Dermis blood vessel endothelial cell (primary cell): ENCODE results near the gene IL12RB1. TPM values are rescaled to one million over a fixed set of nuclear protein-coding genes. Genes with fewer than 3 reads are reported as not detected.
"Not testable (repeated sequence)": the region's sequence is repeated elsewhere in the genome, so short reads cannot be mapped to it uniquely, and the experiment has no call there.

Experiments used
- DNase-seq: peaks from one replicate; pipeline ENCODE4 v3.0.0; 2010
- total RNA-seq: library from RNA; depleted of rRNA; stranded (reverse); fragments of >200 nt; gene quantifications from 2 replicates; pipeline ENCODE4 v1.2.3, GENCODE V29; 2014

The IL12RB1 gene
- total RNA-seq, 1 donor from 2014 or later, result 0.34 TPM

- no peak for DNase-seq
These were observed 24.0 kb upstream of the IL12RB1 start for GRCh38 chr19:18110609-18111232.

DNA sequence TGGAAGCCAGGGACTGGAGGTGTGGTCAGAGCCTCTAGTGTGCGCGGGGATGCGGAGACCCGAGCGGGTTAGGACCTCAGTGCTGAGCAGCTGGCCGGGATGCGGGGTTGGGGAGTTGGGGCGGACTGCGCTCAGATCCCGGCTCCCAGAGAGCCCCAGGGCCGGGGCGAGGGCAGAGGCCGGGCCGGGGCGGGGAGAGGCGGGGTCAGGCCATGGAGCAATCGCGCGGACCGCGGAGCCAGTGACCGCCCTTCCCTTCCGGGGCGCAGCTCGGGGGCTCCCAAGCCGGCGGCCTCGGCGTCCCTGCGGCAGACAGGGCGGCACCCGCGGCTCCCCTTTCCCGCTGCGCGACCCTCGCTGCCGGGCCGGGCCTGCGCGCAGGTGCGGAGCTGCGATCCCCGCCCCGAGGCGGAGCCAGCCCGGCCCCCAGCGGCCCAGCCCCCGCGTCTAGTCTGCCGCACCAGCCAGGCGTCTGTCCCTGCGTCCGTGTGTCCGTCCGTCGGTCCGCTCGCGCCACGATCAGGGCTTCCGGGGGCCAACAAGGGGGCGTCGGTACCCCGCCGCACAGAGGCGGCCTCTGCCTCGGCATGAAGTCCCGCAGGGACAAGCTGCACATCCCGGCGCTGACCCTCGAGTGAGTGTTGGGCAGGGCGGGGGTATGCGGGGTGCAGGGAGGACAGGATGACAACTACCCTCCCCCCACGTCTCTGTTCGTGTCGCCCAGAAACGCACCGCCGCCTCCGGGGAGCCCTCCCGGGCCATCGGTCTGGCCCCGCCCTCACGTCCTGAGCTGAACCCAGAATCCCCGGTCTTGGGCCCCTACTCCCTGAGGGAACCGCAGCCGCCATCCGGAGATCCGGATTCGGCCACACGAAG lies 23.2 kb upstream of the IL12RB1 start:
- no peak for DNase-seq

GRCh38 chr19:18109341-18109732 lies 22.6 kb upstream of the IL12RB1 start:
- no peak for DNase-seq

- no peak for DNase-seq
These were observed 22.2 kb upstream of the IL12RB1 start for GRCh38 chr19:18108897-18109296.

- no peak for DNase-seq
These were observed 20.5 kb upstream of the IL12RB1 start for GRCh38 chr19:18107235-18107634.

- DNase-seq, result not testable (repeated sequence)
These were observed 18.5 kb upstream of the IL12RB1 start for GRCh38 chr19:18105259-18105658.

DNA sequence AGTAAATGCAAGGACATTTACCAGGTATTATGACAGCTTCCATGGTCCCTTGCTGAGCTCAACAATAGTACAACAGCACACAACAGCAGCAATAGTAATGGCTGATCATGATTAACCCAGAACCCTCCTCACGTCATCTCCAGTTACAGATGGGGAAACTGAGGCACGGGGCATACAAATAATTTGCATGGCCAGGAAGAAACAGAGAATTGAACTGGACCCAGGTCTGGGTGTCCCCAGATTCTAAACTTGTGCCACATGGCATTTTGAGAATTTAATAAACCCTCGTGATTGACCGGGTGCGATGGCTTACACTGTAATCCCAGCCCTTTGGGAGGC lies 18.0 kb upstream of the IL12RB1 start:
- no peak for DNase-seq

DNA sequence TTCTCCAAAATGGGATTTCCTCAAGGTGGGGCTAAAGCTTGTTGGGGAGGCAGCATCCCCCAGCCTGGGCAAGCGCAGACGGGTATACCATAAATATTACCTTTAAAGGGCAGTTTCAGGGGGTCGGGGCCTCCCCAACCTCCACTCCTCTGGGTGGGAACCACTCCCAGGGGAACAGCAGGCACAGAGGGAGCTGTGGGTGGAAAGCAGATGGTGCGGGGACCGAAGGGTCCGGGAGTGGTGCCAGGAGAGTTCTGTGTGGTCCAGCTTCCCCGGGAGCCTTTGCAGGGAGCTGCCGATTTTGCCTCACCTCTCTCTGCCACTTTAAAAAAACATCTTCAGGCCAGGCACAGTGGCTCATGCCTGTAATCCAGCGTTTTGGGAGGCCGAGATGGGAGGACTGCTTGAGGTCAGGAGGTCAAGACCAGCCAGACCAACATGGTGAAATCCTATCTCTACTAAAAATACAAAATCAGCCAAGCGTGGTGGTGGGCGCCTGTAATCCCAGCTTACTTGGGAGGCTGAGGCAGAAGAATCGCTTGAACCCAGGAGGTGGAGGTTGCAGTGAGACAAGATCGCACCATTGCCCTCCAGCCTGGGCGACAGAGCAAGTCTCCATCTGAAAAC lies 16.3 kb upstream of the IL12RB1 start:
- no peak for DNase-seq

GRCh38 chr19:18101268-18101667 lies 14.5 kb upstream of the IL12RB1 start:
- DNase-seq, result no peak

DNA sequence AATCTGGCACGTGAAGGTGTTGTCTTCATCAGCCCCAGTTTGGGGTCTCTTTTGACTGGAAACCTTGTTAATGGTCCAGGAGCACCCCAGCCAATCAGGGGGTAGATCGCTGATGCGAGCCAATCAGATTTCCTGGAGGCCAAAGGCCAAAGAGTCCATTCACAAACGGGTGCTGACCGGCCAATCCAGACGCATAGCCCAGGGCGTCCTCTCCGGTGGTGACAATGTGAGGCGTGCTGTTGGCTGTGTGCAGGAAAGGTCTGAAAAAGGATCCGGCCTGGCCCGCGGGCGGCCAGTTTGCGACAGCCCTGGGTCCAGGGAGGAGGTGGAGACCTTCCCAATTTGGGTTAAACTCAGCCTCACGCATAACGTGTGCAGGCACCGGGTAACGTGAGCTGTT lies 14.0 kb upstream of the IL12RB1 start:
- DNase-seq, result peak; percentile 37

GRCh38 chr19:18099623-18099995 lies 12.9 kb upstream of the IL12RB1 start:
- no peak for DNase-seq

DNA sequence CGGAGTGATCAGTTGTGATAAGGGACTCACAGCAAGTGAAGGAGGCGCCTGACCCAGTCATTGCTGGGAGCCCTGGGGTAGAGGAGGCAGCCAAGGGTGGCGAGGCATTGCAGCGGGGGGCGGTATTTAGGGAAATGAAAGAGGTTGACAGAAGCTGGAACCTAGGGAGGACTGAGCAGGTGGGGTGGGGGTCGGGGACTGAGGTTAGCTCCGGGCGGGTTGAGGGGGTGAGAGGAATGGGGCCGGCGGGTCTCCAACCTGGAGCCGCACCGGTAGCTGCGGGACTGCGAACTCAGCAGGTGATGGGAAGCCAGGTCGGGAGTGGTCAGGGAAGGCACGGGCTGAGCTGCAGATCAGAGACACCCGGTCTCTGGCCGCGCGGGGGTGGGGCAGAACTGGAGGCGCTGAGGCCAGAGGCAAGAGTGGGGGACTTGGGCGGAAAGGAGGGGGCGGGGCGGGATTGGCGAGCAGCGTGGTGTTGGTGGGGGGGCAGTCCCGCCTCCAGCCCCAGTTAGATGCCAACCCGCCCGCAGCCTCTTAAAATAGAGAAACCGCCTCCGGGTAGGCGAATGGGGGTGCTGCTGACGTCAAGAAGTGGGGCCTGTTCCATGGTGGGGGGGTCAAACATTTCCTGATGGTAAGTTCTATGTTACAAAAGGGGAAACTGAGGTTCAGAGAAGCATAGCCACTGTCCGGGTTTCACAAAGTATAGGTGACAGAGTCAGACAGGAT lies 12.3 kb upstream of the IL12RB1 start:
- DNase-seq, result no peak

DNA sequence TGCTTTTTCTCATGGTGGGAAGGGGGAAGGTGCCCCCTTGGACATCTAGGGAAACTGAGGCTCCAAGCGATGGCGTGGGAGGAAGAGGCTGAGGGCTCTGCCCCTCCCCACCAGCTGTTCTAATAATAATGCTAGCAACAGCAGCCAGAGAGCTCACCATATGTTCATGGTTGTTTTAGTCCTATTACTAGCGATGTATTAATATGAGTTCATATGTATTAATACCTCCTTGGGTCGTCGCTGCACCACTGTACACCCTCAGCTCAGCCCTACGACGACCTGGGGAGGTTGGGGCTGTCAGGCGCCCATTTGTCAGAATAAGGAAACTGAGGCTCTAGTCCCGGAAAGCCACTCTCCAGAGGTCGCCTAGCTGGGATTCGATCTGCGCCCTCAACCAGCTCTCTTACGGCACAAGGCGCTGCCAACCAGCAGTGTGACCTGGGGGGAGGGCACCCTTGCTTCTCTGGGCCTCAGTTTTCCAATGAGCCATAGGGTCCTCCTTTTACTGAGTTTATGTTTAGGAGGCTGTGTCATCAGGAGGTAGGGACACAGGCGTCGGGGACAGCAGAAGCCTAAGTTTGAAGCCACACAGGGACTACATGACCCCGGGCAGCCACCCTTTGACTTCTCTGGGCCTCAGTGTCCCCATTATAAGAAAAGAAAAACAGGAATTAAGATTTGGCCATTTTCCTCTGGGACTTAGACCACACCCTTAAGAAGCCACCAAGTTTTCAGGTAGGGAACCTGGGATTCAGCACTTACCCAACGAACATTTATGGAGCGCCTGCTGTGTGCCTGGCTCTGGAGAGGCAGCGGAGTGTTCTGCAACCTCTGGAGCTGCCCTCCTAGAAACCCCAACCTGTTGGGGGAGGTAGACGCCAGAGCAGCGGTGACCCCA lies 11.5 kb upstream of the IL12RB1 start:
- no peak for DNase-seq

DNA sequence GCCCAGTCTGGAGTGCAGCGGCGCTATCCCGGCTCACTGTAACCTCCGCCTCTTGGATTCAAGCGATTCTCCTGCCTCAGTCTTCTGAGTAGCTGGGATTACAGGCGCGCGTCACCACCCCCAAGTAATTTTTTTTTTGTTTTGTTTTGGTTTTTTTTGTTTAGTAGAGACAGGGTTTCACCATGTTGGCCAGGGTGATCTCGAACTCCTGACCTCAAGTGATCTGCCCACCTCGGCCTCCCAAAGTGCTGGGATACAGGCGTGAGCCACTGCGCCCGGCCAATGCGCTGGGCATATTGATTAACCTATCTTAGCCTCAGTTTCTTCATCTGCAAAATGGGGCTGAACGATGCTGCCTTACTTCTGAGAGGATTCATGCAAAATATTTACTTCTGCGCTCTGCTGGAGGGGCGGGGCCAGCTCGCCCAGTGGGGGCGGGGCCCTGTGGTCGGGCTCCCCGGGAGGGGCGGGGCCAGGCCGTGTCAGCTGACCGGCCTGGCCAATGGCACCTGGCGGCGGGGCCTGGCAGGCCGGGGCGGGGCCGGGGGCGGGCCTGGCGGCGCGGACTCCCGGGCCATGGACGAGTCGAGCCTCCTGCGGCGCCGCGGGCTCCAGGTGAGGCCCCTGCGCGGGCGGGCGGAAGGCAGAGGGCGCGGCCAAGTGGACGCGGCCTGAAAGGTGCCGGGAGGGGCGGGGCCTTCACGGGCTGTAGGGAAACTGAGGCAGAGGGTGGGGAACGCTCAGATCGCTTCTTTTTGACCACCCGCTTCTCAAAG lies 10.7 kb upstream of the IL12RB1 start, which contains the start of gene MAST3:
Gene MAST3 (plus strand): TSS at position 562 of the 776 bp plus-strand sequence. CDS start 15 bp downstream, at position 577.
- peak; percentile 73 for DNase-seq

DNA sequence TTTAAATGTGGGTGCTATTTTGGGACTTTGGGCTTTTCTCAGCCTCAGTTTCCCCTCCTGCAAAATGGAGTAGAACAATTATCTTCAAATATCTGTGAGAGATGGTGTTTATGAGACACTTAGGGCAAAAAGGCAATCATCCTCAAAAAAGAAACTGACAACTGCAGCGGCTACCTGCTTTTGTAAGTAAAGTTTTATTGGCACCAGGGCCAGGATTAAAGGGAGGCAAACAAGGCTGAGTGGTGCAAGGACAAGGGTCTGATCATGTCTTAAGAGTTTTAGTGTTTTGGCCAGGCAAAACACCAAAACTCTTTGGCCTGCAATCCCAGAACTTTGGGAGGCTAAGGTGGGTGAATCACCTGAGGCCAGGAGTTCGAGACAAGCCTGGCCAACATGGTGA lies 9.5 kb upstream of the IL12RB1 start:
- no peak for DNase-seq

DNA sequence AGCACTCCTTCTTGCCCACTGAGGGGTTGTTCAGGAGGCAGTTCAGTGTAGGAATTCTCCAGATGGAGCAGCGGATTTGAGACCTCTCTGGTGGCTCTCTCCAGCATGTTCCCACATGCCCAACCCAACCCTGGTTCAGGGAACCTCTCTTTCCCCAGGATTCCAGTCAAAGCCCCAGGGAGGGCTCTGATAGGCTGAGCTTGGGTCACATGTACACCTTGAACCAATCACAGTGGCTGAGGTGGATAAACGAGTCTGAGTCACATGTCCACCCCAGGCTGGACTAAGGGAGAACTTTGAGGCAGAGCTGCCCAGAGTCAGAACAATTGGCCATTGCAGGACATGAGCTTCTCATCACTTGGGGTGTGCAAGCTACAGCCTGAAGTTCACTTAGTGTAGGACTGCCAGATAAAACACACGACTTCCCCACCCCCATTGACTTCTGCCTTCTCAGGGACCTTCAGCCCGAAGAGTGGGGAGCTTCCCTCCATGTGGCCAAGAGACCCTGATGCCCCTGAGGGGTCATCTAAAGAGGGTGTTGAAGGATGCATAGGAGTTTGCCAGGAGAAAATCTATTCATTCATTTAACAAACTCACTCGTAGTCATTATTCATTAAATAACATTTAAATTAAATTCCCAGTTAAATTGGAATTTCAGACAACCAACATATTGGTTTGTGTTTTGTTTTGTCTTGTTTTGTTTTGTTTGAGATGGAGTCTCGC lies 6.9 kb upstream of the IL12RB1 start:
- DNase-seq, result peak; percentile 40

DNA sequence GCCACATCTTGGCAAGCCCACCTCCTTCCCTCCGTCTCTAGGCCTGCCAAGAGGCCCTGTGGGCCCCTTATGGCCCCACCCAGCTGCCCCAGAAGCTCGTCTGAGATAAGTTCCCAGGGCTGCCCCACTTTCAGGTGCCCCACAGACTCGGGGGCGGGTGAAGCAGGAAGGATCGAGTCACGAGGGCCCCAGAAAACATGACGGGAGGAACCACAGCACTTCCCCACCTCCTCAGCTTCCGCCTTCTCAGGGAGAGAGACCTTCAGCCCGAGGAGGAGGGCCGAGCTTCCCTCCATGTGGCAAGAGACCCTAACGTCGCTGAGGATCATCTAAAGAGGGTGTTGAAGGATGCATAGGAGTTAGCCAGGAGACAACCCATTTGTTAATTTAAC lies 4.5 kb upstream of the IL12RB1 start:
- DNase-seq, result no peak

DNA sequence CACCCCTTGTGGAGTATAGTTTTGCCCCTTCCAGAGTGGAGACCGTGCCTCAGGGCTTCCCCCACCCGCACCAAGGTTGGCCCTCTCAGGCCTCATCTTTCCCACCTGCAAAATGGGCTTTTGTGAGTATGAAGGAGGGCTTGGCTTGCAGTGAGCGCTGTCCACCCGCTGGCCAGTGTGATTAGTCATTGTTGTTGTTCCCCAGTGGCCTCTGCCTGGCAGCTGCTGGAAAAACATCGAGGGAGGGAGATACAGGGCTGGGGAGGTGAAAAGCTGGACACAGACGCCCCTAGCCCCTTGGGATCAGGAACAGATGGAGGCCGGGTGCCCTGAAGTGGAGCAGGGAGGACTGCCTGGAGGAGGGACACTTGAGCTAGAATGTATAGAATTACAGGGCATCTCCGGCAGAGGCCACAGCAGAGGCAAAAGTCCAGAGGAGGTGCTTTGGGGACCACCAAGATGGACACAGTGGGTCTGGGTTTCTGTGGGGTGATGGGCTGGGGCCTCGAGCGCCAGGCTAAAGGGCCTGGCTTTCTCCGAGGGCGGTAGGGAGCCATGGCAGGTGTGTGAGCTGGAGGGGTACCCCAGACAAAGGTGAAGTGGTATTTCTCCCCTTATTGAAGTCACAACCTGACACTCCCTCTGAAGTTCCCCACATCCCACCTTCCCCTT lies 3.9 kb upstream of the IL12RB1 start:
- DNase-seq, result peak; percentile 39

GRCh38 chr19:18089726-18090125 lies 3.0 kb upstream of the IL12RB1 start:
- no peak for DNase-seq

GRCh38 chr19:18089096-18089541 lies 2.4 kb upstream of the IL12RB1 start:
- not testable (repeated sequence) for DNase-seq
